HG03520 (cell line): Measurements from ENCODE around the gene FAT1.
"Not testable (repeated sequence)": the region's sequence is repeated elsewhere in the genome, so short reads cannot be mapped to it uniquely, and the experiment has no call there.

Source experiments
- ATAC-seq: cut with Tn5 transposase; IDR thresholded peaks from one replicate; pipeline ENCODE4 v1.9.1; 2021; ENCODE audit warnings: mild to moderate bottlenecking, moderate library complexity; ENCODE audit not compliant: unreplicated experiment

Gene FAT1

DNA sequence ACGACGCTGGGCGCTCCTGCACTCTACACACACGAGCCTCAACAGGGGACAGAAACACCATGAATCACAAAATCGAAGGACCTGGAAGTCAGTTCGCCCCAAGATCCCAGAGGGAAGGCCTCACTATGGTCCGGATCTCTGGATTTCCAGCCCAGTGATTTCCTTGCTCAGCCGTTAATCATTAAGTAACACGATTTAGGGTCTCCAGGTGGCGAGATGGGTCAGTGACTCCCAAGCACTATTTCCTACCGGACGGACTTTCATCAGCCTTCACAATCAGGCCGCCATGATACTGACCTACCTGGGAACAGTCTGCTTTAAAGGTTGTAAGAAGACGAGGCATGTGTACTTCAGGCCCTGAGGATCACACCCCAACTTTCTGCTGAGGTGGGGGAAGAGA lies 63.7 kb downstream of the FAT1 start:
- no peak for ATAC-seq

DNA sequence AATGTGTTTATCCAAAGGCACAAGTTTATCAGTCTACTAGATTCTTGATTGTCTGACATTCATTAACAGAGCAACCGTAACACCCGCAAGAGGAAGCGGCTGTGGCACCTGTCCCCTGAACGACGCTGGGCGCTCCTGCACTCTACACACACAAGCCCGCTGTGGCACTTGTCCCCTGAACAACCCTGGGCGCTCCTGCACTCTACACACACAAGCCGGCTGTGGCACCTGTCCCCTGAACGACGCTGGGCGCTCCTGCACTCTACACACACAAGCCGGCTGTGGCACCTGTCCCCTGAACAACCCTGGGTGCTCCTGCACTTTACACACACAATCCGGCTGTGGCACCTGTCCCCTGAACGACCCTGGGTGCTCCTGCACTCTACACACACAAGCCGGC lies 64.2 kb downstream of the FAT1 start:
- ATAC-seq: not testable (repeated sequence)

DNA sequence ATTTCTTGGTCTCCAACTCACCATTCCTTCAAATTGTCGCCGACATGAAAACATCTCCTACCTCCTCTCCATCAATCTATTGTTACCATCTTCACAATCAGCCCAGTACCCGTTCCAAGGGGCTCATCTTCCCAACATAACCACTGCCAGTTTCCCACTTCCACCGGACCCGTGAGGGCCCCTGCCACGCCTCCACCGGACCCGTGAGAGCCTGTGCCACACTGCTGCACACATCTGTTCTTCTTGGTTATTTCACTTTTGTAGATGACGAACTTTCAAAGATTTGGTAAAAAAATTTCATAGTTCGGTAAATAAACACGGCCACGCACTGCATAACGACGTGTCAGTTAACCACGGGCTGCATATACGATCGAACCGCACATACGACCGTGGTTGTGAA lies 65.0 kb downstream of the FAT1 start:
- ATAC-seq: no peak

DNA sequence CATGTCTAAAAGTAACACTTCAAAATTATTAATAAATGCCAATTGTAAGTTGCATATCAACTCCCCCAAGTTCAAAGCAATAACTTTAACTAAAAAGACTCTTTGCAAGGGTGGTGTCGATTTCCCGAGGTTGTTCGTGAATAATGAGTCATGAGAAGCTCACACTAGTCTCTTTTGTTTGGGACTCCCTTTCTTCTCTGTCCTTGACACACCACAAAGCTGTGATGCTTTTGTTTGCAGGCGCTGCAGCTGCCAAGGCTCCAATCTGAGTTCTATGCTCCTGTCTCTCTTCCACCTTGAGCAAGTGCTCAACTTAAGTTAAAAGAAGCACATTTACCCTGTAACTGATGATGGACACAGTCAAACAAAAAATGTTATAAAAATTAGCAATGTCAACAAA lies 65.9 kb downstream of the FAT1 start:
- no peak for ATAC-seq

GRCh38 chr4:186653969-186654368 lies 69.7 kb downstream of the FAT1 start:
- no peak for ATAC-seq

DNA sequence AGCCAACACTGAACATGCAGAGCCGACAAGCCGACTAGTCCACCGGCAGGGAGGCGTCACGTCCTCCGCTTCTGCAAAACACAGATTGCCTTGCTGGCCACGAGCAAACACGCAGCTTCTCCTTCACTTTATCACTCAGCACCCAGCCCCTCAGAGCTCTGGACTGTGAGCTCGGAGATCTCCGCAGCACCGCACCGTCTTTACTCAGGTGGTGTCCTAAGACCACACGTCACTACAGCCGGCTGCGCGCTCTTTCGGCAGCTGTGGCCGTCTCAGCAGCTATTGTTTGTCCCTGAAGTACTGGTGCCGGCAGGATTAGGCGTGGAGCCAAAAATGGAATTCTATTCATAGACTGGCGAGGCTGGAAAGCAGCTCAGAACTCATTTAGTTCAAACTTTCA lies 72.0 kb downstream of the FAT1 start:
- ATAC-seq: no peak

GRCh38 chr4:186651181-186651603 lies 72.5 kb downstream of the FAT1 start:
- ATAC-seq: no peak

GRCh38 chr4:186650401-186651180 lies 73.1 kb downstream of the FAT1 start:
- no peak for ATAC-seq

GRCh38 chr4:186647821-186648220 lies 75.8 kb downstream of the FAT1 start:
- ATAC-seq: no peak

GRCh38 chr4:186644737-186645261 lies 78.9 kb downstream of the FAT1 start:
- ATAC-seq: no peak

- no peak for ATAC-seq
Measured at GRCh38 chr4:186644311-186644638, 79.4 kb downstream of the FAT1 start.

- no peak for ATAC-seq
Measured at GRCh38 chr4:186643501-186644310, 80.0 kb downstream of the FAT1 start.

DNA sequence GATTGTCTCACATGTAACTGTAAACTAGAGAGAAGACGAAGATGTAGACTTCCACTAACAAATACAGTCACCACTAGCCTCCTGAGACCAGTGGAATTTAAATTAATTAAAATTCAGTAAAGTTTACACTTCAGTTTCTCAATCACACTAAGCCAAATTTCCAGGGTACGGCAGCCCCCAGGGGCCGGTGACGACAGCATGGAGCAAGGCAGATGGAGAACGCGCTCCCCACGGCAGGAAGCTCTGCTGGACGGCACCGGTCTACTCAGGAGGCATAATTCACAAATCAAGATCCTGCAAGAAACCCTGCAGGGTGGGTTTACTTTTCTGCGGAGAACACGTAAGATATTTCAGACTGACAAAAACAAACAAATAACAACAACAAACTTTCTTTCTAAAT lies 80.7 kb downstream of the FAT1 start:
- no peak for ATAC-seq

DNA sequence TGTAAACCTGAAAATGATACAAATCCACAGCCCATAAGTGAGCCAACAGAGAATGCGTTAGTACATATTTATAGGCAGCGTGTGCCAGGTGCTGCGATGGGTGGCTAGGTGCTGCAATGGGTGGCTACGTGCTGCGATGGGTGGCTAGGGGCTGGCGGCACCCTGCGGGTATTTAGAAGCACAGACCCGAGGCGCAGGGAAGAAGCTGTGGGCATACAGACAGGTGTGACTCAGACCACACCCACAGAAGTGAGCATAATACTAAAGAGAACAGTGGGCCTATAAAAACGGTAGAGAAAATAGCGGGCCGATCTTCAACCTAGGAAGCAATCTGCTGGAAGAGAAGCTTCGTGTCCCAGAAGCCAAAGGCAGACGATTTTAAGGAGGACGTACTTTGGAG lies 81.1 kb downstream of the FAT1 start:
- ATAC-seq: no peak

DNA sequence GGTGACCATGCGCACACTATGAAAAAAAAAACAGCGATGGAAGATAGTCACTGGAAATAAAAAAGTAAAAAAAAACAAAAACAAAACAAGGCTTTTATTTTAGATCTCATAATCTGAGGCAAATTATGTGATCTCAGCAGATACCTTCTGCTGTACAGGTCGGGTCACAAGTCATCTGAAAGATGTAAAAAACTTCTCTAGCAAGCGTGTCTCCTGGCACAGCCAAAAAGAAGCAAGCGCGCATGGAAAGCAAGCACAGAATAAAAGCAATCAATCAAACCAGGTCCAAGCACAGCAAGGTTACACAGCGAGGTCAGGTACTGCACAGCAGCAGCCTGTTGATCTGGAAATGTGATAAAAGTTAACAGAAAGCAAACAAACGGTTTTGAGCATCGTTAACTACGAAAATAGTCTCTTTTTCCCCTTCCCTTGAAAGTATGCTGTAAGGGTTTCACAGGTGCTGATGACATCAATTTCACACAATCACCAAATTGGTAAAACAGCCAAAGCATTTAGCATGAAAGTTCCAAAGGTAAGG lies 89.0 kb downstream of the FAT1 start:
- no peak for ATAC-seq

DNA sequence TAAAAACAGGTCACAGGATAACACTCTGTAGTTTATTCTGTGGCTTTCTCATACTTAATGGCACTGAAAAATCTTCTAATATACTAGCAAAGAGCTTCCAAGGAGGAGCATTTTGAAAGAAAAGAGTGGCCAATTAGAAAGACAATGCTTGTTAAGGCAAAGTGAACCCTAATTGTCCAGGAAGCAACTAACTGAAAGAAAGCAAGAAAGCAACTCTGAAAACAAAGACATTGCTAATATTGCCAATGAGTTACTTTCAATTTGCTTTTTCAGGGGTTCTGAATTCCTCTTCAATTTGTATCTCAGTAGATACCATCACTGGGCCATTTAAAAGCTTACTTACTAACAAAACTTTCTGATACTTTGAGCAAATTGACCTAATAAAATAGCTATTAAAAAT lies 89.8 kb downstream of the FAT1 start:
- ATAC-seq: no peak

DNA sequence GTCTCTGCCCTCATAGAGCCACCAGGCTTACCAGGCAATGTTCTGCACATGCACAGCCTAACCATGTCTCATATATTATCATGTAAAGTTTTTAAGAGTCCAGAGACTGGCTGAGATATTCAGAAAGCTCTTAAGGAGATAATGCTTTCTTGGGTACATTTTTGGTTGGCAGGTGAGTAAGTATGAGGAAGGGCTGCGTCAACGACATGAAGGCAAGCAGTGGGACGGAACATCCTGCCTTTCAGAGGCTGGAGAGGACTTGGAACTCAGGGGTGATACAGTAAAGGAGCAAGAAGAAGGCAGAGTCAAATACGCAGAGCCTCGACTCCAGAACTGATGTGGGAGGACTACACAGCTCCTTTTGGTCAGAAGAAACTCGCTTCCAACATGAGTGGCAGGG lies 93.5 kb downstream of the FAT1 start:
- no peak for ATAC-seq

- no peak for ATAC-seq
Measured at GRCh38 chr4:186628058-186628711, 95.5 kb downstream of the FAT1 start.

DNA sequence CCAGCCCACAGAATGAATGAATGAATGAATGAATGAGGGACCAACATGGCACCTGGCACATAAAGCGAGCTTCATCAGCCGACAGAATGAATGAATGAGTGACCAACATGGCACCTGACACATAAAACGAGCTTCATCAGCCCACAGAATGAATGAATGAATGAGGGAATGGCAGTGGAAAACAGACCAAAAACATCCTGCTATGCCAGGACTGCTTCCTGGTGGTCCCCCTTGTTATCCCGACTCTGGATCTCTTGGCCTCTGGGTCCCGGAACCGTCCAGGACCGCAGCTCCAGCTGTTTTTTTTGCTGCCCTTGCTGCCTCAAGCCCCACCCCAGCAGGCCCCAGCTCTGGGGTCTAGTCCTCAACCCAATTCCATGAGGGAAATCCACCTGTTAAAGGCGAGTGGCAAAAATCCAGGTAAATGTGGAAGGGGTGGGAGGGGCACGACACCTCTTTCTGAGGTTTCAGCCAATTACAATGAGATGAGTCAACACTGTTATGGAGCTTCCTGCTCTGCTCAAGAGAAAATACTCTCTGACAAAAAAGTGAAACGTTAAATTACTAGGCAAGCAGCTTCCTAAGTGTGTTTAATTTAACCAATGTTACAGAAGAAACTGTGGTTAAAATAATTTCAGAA lies 96.3 kb downstream of the FAT1 start:
- no peak for ATAC-seq

- ATAC-seq: no peak
Measured at GRCh38 chr4:186624951-186625350, 98.7 kb downstream of the FAT1 start.

- no peak for ATAC-seq
Measured at GRCh38 chr4:186623546-186623945, 100.1 kb downstream of the FAT1 start.
